ENCODE results near the gene PANK2. TPM values are rescaled to one million over a fixed set of nuclear protein-coding genes. Genes with fewer than 3 reads are reported as not detected.

PANK2 gene
- polyA plus RNA-seq, 1 donor (not counting 4 experiments of a cell fraction or from before 2014, with no cell fraction given), result 23.6 TPM

GRCh38 chr20:3922223-3922982, 33.2 kb downstream of the PANK2 start:
- dilution Hi-C loops (cut with MboI; ENCODE audit: extremely low pct_ligation_motif_present, low sequenced_read_pairs), result no loop called here
- H2AFZ ChIP-seq (ENCODE audit: control insufficient read depth, low read length), result no peak overlapping the region
- H3K79me2 ChIP-seq (ENCODE audit: control insufficient read depth, insufficient read depth, low read length), result peaks cover 29% of the 10 kb centered on the region
- H3K9me3 ChIP-seq (ENCODE audit: control insufficient read depth, low read depth, low read length), result no peaks in the 10 kb centered on the region
- no peak overlapping the region for H3K4me2 ChIP-seq (ENCODE audit: control insufficient read depth, extremely low read depth, insufficient read depth, low read depth, low read length)
- no peaks in the 10 kb centered on the region for H3K9me1 ChIP-seq (ENCODE audit: control insufficient read depth, extremely low read depth, insufficient read depth, low read length)
- H3K27me3 ChIP-seq (ENCODE audit: control insufficient read depth, extremely low read depth, insufficient read depth, low read length), result no peaks in the 10 kb centered on the region
- H3K27ac ChIP-seq (ENCODE audit: control insufficient read depth, insufficient read depth, low read length), result no peak overlapping the region
- H3K36me3 ChIP-seq (ENCODE audit: control insufficient read depth in 2 of 2, extremely low read depth in 1 of 2, insufficient read depth in 2 of 2, low read length in 2 of 2), result peaks cover 21 to 30% of the 10 kb centered on the region in 2 experiments
- TF ChIP-seq CTCF (optimal IDR thresholded peaks at IDR 0.05 in 1 of 3, IDR thresholded peaks at IDR 0.05 in 1 of 3, conservative IDR thresholded peaks at IDR 0.05 in 1 of 3; ENCODE audit: extremely low read depth in 1 of 3, insufficient read depth in 2 of 3, low read length in 3 of 3), result no peak
- TF ChIP-seq EZH2 (IDR thresholded peaks at IDR 0.05; ENCODE audit: low read length), result no peak
- no peak for FAIRE-seq
- no peak overlapping the region for H3K9ac ChIP-seq (ENCODE audit: control insufficient read depth, extremely low read depth, insufficient read depth, low read length)
- no peak for DNase-seq (ENCODE audit: low read depth, low spot score)
- H3K4me1 ChIP-seq (ENCODE audit: control insufficient read depth, extremely low read depth, insufficient read depth, low read length), result no peaks in the 10 kb centered on the region
- no peak overlapping the region for H3K4me3 ChIP-seq (ENCODE audit: control insufficient read depth in 2 of 3, extremely low read depth in 1 of 3, insufficient read depth in 2 of 3, low read depth in 1 of 3, low read length in 3 of 3)
- peaks cover 14% of the 10 kb centered on the region for H4K20me1 ChIP-seq (ENCODE audit: control insufficient read depth, extremely low read depth, insufficient read depth, low read length)

GRCh38 chr20:3922983-3923339, 33.8 kb downstream of the PANK2 start:
- H3K9ac ChIP-seq (ENCODE audit: control insufficient read depth, extremely low read depth, insufficient read depth, low read length), result no peak overlapping the region
- H3K27ac ChIP-seq (ENCODE audit: control insufficient read depth, insufficient read depth, low read length), result no peak overlapping the region
- no peaks in the 10 kb centered on the region for H3K27me3 ChIP-seq (ENCODE audit: control insufficient read depth, extremely low read depth, insufficient read depth, low read length)
- DNase-seq (ENCODE audit: low read depth, low spot score) (no peak), FAIRE-seq (no peak)
- TF ChIP-seq EZH2 (IDR thresholded peaks at IDR 0.05; ENCODE audit: low read length) (no peak), CTCF (optimal IDR thresholded peaks at IDR 0.05 in 1 of 3, IDR thresholded peaks at IDR 0.05 in 1 of 3, conservative IDR thresholded peaks at IDR 0.05 in 1 of 3; ENCODE audit: extremely low read depth in 1 of 3, insufficient read depth in 2 of 3, low read length in 3 of 3) (no peak)
- peaks cover 27% of the 10 kb centered on the region for H3K79me2 ChIP-seq (ENCODE audit: control insufficient read depth, insufficient read depth, low read length)
- dilution Hi-C loops (cut with MboI; ENCODE audit: extremely low pct_ligation_motif_present, low sequenced_read_pairs), result no loop called here
- H4K20me1 ChIP-seq (ENCODE audit: control insufficient read depth, extremely low read depth, insufficient read depth, low read length), result peaks cover 14% of the 10 kb centered on the region
- H3K4me3 ChIP-seq (ENCODE audit: control insufficient read depth in 2 of 3, extremely low read depth in 1 of 3, insufficient read depth in 2 of 3, low read depth in 1 of 3, low read length in 3 of 3), result no peak overlapping the region
- peaks cover 21 to 29% of the 10 kb centered on the region in 2 experiments for H3K36me3 ChIP-seq (ENCODE audit: control insufficient read depth in 2 of 2, extremely low read depth in 1 of 2, insufficient read depth in 2 of 2, low read length in 2 of 2)
- no peak overlapping the region for H2AFZ ChIP-seq (ENCODE audit: control insufficient read depth, low read length)
- H3K9me3 ChIP-seq (ENCODE audit: control insufficient read depth, low read depth, low read length), result no peaks in the 10 kb centered on the region
- H3K4me1 ChIP-seq (ENCODE audit: control insufficient read depth, extremely low read depth, insufficient read depth, low read length), result no peaks in the 10 kb centered on the region
- H3K4me2 ChIP-seq (ENCODE audit: control insufficient read depth, extremely low read depth, insufficient read depth, low read depth, low read length), result no peak overlapping the region
- H3K9me1 ChIP-seq (ENCODE audit: control insufficient read depth, extremely low read depth, insufficient read depth, low read length), result no peaks in the 10 kb centered on the region

Data from keratinocyte (primary cell).